Immature natural killer cell (primary cell): ENCODE data around the gene ZNF543. TPM values are rescaled to one million over a fixed set of nuclear protein-coding genes. Genes with fewer than 3 reads are reported as not detected.
"Not testable (repeated sequence)": the region's sequence is repeated elsewhere in the genome, so short reads cannot be mapped to it uniquely, and the experiment has no call there.

ENCODE experiments used
- DNase-seq, 3 donors: peaks; one replicate each; pipeline ENCODE4 v3.0.0; 2022; ENCODE audit warnings: mixed read lengths in 1 of 3
- H3K27ac Mint-ChIP-seq, 6 donors: one replicate each; pipeline ENCODE4 v1.8.0; 2020; ENCODE audit warnings: mixed read lengths in 6 of 6, mild to moderate bottlenecking in 5 of 6, inconsistent platforms in 4 of 6, moderate library complexity in 3 of 6
- H3K27me3 Mint-ChIP-seq, 3 donors: one replicate each; pipeline ENCODE4 v1.8.0; 2020 to 2021; ENCODE audit warnings: low read depth in 3 of 3, mild to moderate bottlenecking in 3 of 3, mixed read lengths in 3 of 3, moderate library complexity in 3 of 3, inconsistent platforms in 1 of 3
- H3K36me3 Mint-ChIP-seq, 3 donors: one replicate each; pipeline ENCODE4 v1.8.0; 2020; ENCODE audit warnings: mixed read lengths in 3 of 3, inconsistent platforms in 2 of 3, mild to moderate bottlenecking in 2 of 3
- H3K4me1 Mint-ChIP-seq, 2 donors: one replicate each; pipeline ENCODE4 v1.8.0; 2020; ENCODE audit warnings: inconsistent platforms in 2 of 2, mild to moderate bottlenecking in 2 of 2, mixed read lengths in 2 of 2, moderate library complexity in 1 of 2
- H3K4me3 Mint-ChIP-seq, 5 donors: one replicate each; pipeline ENCODE4 v1.8.0; 2020; ENCODE audit warnings: mild to moderate bottlenecking in 5 of 5, mixed read lengths in 5 of 5, inconsistent platforms in 3 of 5, moderate library complexity in 3 of 5
- H3K9me3 Mint-ChIP-seq, 6 donors: one replicate each; pipeline ENCODE4 v1.8.0; 2020; ENCODE audit warnings: mild to moderate bottlenecking in 6 of 6, mixed read lengths in 6 of 6, inconsistent platforms in 4 of 6, moderate library complexity in 3 of 6
- polyA plus RNA-seq, 3 donors: library from polyadenylated mRNA; unstranded; fragments of 300-500 nt; fragmentation: Illumina TruSeq; gene quantifications; one replicate each; pipeline ENCODE4 v1.2.3, GENCODE V29; 2021

Gene ZNF543
- polyA plus RNA-seq, 3 donors from 2014 or later, result 2.1 to 4.6 (median 2.5) TPM

DNA sequence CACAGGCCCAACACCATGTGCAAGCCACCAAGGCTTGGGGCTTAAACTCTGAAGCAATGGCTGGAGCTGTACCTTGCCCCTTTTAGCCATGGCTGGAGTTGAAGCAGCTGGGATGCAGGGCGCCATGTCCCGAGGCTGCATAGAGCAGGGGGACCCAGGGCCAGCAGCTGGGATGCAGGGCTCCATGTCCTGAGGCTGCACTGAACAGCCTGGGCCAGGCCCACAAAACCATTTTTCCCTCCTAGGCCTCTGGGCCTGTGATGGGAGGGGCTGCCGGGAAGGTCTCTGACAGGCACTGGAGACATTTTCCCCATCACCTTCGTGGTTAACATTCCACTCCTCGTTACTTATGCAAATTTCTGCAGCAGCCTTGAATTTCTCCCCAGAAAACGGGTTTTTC is 53.9 kb downstream of the ZNF543 start:
- no peak for DNase-seq
- Mint-ChIP-seq H3K27me3 (peaks cover 0 to 3% (median 2%) of the 10 kb centered on the region in 3 donors), H3K9me3 (peaks cover 14 to 45% (median 38%) of the 10 kb centered on the region in 6 donors), H3K4me1 (peaks cover 0 to 1% of the 10 kb centered on the region in 2 donors), H3K27ac (no peak overlapping the region), H3K36me3 (peaks cover 56 to 86% (median 83%) of the 10 kb centered on the region in 3 donors), H3K4me3 (no peak overlapping the region)

DNA sequence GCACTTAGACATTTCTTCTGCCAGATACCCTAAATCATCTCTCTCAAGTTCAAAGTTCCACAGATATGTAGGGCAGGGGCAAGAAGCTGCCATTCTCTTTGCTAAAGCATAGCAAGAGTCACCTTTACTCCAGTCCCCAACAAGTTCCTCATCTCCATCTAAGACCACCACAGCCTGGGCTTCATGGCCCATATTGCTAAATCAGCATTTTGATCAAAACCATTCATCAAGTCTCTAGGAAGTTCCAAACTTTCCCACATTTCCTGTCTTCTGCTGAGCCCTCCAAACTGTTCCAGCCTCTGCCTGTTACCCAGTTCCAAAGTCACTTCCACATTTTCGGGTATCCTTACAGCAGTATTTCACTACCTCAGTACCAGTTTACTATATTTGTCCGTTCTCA is 54.4 kb downstream of the ZNF543 start:
- not testable (repeated sequence) for H3K4me1 Mint-ChIP-seq, H3K27ac Mint-ChIP-seq, DNase-seq, H3K4me3 Mint-ChIP-seq, H3K27me3 Mint-ChIP-seq
- Mint-ChIP-seq H3K36me3 (peaks cover 60 to 88% (median 81%) of the 10 kb centered on the region in 3 donors), H3K9me3 (peaks cover 18 to 50% (median 43%) of the 10 kb centered on the region in 6 donors)

DNA sequence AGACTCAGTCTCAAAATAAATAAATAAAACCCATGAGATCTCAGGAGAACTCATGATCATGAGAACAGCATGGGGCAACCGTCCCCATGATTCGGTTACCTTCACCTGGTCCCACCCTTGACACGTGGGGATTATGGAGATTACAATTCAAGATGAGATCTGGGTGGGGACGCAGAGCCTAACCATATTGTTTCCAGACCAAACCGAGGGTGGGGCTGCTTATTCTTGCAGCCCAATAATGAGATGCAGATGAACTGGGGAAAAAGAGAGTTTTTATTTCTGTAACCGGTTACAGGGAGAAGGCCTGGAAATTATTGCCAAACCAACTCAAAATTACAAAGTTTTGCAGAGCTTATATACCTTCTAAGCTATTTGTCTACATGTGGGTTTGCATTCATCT is 55.9 kb downstream of the ZNF543 start:
- Mint-ChIP-seq H3K27me3 (peaks cover 0 to 3% (median 1%) of the 10 kb centered on the region in 3 donors), H3K4me1 (peaks cover 0 to 1% of the 10 kb centered on the region in 2 donors), H3K9me3 (peaks cover 22 to 63% (median 52%) of the 10 kb centered on the region in 6 donors), H3K27ac (no peak overlapping the region), H3K36me3 (peaks cover 62 to 88% (median 74%) of the 10 kb centered on the region in 3 donors), H3K4me3 (no peak overlapping the region)
- DNase-seq, result no peak

DNA sequence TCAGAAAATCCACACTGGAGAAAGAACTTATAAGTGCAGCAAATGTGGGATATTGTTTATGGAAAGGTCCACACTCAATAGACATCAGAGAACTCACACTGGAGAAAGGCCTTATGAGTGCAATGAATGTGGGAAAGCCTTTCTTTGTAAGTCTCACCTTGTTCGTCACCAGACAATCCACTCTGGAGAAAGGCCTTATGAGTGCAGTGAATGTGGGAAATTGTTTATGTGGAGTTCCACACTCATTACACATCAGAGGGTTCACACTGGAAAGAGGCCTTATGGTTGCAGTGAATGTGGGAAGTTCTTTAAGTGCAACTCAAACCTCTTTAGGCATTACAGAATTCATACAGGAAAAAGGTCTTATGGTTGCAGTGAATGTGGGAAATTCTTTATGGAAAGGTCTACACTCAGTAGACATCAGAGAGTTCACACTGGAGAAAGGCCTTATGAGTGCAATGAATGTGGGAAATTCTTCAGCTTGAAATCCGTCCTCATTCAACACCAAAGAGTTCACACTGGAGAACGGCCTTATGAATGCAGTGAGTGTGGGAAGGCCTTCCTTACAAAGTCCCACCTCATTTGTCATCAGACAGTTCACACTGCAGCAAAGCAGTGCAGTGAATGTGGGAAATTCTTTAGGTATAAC is 57.4 kb downstream of the ZNF543 start:
- Mint-ChIP-seq H3K4me1 (peaks cover 0 to 1% of the 10 kb centered on the region in 2 donors), H3K27me3 (peaks cover 0 to 3% (median 1%) of the 10 kb centered on the region in 3 donors), H3K4me3 (no peak overlapping the region), H3K36me3 (peaks cover 47 to 74% (median 59%) of the 10 kb centered on the region in 3 donors), H3K27ac (no peak overlapping the region), H3K9me3 (peaks cover 22 to 63% (median 52%) of the 10 kb centered on the region in 6 donors)
- DNase-seq, result no peak

Other genes starting within 250 kb of the ZNF543 start
- not detected for gene USP29, start 200.5 kb upstream of the ZNF543 start, polyA plus RNA-seq
- not detected for gene ZIM3, start 175.3 kb upstream of the ZNF543 start, polyA plus RNA-seq
- gene DUXA, start 153.0 kb upstream of the ZNF543 start, polyA plus RNA-seq, result not detected
- 10 to 100 TPM; 13.3 to 17.3 (median 14.8) TPM for gene ZNF264, start 129.0 kb upstream of the ZNF543 start, polyA plus RNA-seq
- gene AURKC, start 89.4 kb upstream of the ZNF543 start, polyA plus RNA-seq, result 1 to 10 TPM in 2 of 3 donors, not detected in 1; 1.8 to 2.5 TPM
- gene ZNF805, start 79.8 kb upstream of the ZNF543 start, polyA plus RNA-seq, result 1 to 10 TPM; 1.9 to 3.0 (median 2.9) TPM
- 1 to 10 TPM; 1.1 to 7.0 (median 4.3) TPM for gene ZNF460, start 40.0 kb upstream of the ZNF543 start, polyA plus RNA-seq
- gene ZNF304, start 30.8 kb downstream of the ZNF543 start, polyA plus RNA-seq, result 1 to 10 TPM; 1.2 to 3.7 (median 2.0) TPM
- gene TRAPPC2B, start 43.1 kb downstream of the ZNF543 start, polyA plus RNA-seq, result 10 to 100 TPM; 22.4 to 33.6 (median 30.9) TPM
- gene ZNF547, start 43.1 kb downstream of the ZNF543 start, polyA plus RNA-seq, result 1 to 10 TPM in 1 of 3 donors, under 1 TPM in 2; 0.54 to 2.1 (median 0.61) TPM
- gene ZNF548, start 69.4 kb downstream of the ZNF543 start, polyA plus RNA-seq, result 10 to 100 TPM; 13.4 to 16.1 (median 15.9) TPM
- gene ZNF17, start 90.7 kb downstream of the ZNF543 start, polyA plus RNA-seq, result 1 to 10 TPM; 4.2 to 5.4 (median 4.3) TPM
- 10 to 100 TPM in 2 of 3 donors, 1 to 10 TPM in 1; 4.1 to 41.0 (median 27.0) TPM for gene ZNF749, start 114.9 kb downstream of the ZNF543 start, polyA plus RNA-seq
- not detected for gene VN1R1, start 136.7 kb downstream of the ZNF543 start, polyA plus RNA-seq
- gene ZNF772, start 157.1 kb downstream of the ZNF543 start, polyA plus RNA-seq, result 1 to 10 TPM in 2 of 3 donors, not detected in 1; 2.2 to 2.3 TPM
- gene ZNF419, start 167.3 kb downstream of the ZNF543 start, polyA plus RNA-seq, result 1 to 10 TPM; 1.4 to 5.8 (median 2.1) TPM
- 10 to 100 TPM in 1 of 3 donors, 1 to 10 TPM in 2; 3.1 to 14.1 (median 3.3) TPM for gene ZNF773, start 179.5 kb downstream of the ZNF543 start, polyA plus RNA-seq
- 1 to 10 TPM; 3.1 to 7.1 (median 6.9) TPM for gene ZNF549, start 206.9 kb downstream of the ZNF543 start, polyA plus RNA-seq
- 1 to 10 TPM; 1.5 to 7.9 (median 5.3) TPM for gene ZNF550, start 239.4 kb downstream of the ZNF543 start, polyA plus RNA-seq